ENCODE results near the gene VWA1.

DNA sequence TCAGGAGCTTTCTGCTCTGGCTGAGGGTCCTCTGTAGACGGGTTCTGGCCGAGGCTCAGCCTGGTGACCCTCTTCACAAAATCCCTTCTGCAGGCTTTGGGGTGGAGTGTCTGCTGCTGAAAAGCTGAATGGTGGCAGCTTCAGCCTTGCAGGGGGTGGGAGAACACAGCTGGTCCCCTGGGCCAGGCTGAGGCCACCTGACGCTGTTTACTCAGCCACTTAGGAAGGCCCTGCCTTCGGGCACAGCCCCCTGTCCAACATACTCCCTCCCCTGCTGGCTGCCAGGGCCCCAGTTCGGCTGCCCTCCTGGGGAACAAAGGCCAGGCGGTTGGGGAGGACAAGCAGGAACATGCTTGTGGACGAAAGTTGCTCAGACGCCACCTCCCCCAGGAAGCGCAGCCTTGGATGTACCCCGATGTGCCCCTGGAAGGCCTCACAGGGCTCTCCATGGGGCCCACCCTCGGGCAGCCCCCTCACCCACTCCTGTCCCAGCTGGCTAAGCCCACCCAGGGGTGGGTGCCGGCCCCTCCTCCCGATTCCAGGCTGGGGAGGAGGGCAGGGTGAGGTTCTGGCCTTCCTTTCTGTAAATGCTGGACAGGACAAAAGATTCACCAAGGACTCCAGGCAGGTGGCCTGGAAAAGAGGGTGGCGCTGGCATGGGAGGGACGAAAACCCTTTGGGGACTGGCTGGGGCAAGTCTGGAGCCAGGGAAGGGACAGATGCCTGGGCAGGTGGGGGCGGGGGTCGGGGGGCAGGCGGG lies 14.2 kb upstream of the VWA1 start, which contains the start of gene ANKRD65:
- no peak for TF ChIP-seq ZEB2 (tag by site-specific recombination; IDR thresholded peaks at IDR 0.05)
- TF ChIP-seq ZNF221 (tag by site-specific recombination; IDR thresholded peaks at IDR 0.05; ENCODE audit: borderline replicate concordance): no peak
- TF ChIP-seq, protein P1, sequence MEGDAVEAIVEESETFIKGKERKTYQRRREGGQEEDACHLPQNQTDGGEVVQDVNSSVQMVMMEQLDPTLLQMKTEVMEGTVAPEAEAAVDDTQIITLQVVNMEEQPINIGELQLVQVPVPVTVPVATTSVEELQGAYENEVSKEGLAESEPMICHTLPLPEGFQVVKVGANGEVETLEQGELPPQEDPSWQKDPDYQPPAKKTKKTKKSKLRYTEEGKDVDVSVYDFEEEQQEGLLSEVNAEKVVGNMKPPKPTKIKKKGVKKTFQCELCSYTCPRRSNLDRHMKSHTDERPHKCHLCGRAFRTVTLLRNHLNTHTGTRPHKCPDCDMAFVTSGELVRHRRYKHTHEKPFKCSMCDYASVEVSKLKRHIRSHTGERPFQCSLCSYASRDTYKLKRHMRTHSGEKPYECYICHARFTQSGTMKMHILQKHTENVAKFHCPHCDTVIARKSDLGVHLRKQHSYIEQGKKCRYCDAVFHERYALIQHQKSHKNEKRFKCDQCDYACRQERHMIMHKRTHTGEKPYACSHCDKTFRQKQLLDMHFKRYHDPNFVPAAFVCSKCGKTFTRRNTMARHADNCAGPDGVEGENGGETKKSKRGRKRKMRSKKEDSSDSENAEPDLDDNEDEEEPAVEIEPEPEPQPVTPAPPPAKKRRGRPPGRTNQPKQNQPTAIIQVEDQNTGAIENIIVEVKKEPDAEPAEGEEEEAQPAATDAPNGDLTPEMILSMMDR (tag by site-specific recombination; IDR thresholded peaks at IDR 0.05): no peak
- TF ChIP-seq, protein P2, sequence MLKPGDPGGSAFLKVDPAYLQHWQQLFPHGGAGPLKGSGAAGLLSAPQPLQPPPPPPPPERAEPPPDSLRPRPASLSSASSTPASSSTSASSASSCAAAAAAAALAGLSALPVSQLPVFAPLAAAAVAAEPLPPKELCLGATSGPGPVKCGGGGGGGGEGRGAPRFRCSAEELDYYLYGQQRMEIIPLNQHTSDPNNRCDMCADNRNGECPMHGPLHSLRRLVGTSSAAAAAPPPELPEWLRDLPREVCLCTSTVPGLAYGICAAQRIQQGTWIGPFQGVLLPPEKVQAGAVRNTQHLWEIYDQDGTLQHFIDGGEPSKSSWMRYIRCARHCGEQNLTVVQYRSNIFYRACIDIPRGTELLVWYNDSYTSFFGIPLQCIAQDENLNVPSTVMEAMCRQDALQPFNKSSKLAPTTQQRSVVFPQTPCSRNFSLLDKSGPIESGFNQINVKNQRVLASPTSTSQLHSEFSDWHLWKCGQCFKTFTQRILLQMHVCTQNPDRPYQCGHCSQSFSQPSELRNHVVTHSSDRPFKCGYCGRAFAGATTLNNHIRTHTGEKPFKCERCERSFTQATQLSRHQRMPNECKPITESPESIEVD (tag by site-specific recombination; IDR thresholded peaks at IDR 0.05): no peak
- TF ChIP-seq, protein P3, sequence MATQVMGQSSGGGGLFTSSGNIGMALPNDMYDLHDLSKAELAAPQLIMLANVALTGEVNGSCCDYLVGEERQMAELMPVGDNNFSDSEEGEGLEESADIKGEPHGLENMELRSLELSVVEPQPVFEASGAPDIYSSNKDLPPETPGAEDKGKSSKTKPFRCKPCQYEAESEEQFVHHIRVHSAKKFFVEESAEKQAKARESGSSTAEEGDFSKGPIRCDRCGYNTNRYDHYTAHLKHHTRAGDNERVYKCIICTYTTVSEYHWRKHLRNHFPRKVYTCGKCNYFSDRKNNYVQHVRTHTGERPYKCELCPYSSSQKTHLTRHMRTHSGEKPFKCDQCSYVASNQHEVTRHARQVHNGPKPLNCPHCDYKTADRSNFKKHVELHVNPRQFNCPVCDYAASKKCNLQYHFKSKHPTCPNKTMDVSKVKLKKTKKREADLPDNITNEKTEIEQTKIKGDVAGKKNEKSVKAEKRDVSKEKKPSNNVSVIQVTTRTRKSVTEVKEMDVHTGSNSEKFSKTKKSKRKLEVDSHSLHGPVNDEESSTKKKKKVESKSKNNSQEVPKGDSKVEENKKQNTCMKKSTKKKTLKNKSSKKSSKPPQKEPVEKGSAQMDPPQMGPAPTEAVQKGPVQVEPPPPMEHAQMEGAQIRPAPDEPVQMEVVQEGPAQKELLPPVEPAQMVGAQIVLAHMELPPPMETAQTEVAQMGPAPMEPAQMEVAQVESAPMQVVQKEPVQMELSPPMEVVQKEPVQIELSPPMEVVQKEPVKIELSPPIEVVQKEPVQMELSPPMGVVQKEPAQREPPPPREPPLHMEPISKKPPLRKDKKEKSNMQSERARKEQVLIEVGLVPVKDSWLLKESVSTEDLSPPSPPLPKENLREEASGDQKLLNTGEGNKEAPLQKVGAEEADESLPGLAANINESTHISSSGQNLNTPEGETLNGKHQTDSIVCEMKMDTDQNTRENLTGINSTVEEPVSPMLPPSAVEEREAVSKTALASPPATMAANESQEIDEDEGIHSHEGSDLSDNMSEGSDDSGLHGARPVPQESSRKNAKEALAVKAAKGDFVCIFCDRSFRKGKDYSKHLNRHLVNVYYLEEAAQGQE (tag by site-specific recombination; IDR thresholded peaks at IDR 0.05): no peak
- TF ChIP-seq YY2 (tag by site-specific recombination; IDR thresholded peaks at IDR 0.05): no peak
- no peak for TF ChIP-seq YY1 (tag by site-specific recombination; IDR thresholded peaks at IDR 0.05)
- TF ChIP-seq ZNF341 (tag by site-specific recombination; IDR thresholded peaks at IDR 0.05; ENCODE audit: low read depth): peak; percentile 77
